Esophagus muscularis mucosa (tissue), 4 donors: ENCODE data around the gene TUBB4A.

Source experiments
- CTCF ChIP-seq, 3 experiments: fragments of 200-600 bp in 2 of 3; fragments of 450-650 bp in 1 of 3; sonication (generic) in 2 of 3; IDR thresholded peaks; one replicate each; pipeline ENCODE4 v1.5.1; 2017 to 2019; ENCODE audit warnings: antibody characterized with exemption in 3 of 3, mild to moderate bottlenecking in 2 of 3, moderate library complexity in 1 of 3
- EP300 ChIP-seq: sonication (generic); formaldehyde crosslinking; IDR thresholded peaks from one replicate; pipeline ENCODE4 v1.6.1; 2017; ENCODE audit warnings: antibody characterized with exemption
- POLR2A ChIP-seq: fragments of 450-650 bp; IDR thresholded peaks from one replicate; pipeline ENCODE4 v1.6.1; 2017; ENCODE audit warnings: antibody characterized with exemption, moderate library complexity, mild to moderate bottlenecking, low read depth

- TF ChIP-seq CTCF (IDR thresholded peaks at IDR 0.05) = no peak
- TF ChIP-seq POLR2A = no peak
- TF ChIP-seq EP300 = no peak
Observed at GRCh38 chr19:6500837-6501739, 1.0 kb downstream of the TUBB4A start.
